HepG2 (cell line): ENCODE data around the gene GRK5. TPM values are rescaled to one million over a fixed set of nuclear protein-coding genes. Genes with fewer than 3 reads are reported as not detected.
A peak's percentile ranks its signal among the peaks of the same experiment; 100 is the strongest.

Source experiments
- BHLHE40 ChIP-seq: IDR thresholded peaks from 2 replicates; pipeline ENCODE4 v1.6.1; 2011; ENCODE audit warnings: low read length, improper control_type of control experiment
- HNRNPK ChIP-seq: fragments of 200-400 bp; formaldehyde crosslinking; IDR thresholded peaks from 2 replicates; pipeline ENCODE4 v1.6.1; 2018; ENCODE audit warnings: low read length, low read depth, moderate library complexity, mild to moderate bottlenecking; ENCODE audit not compliant: poor library complexity, severe bottlenecking
- MEIS1 ChIP-seq: sonication (generic); formaldehyde crosslinking; IDR thresholded peaks from 2 replicates; pipeline ENCODE4 v1.9.0; 2021; ENCODE audit warnings: mild to moderate bottlenecking, missing genetic modification reagents, moderate library complexity, borderline replicate concordance
- NAIF1 ChIP-seq: sonication (generic); formaldehyde crosslinking; IDR thresholded peaks from 2 replicates; pipeline ENCODE4 v1.5.0; 2020; ENCODE audit warnings: mild to moderate bottlenecking, missing genetic modification reagents, borderline replicate concordance
- ZBTB42 ChIP-seq: sonication (generic); formaldehyde crosslinking; IDR thresholded peaks from 2 replicates; pipeline ENCODE4 v1.5.0; 2020; ENCODE audit warnings: mild to moderate bottlenecking, missing genetic modification reagents
- ZFP37 ChIP-seq: sonication (generic); formaldehyde crosslinking; IDR thresholded peaks from 2 replicates; pipeline ENCODE4 v1.4.0; 2020; ENCODE audit warnings: missing genetic modification reagents, borderline replicate concordance
- ZNF232 ChIP-seq: sonication (generic); formaldehyde crosslinking; IDR thresholded peaks from 2 replicates; pipeline ENCODE4 v1.4.0; 2020; ENCODE audit warnings: missing genetic modification reagents, borderline replicate concordance
- polyA plus RNA-seq, 8 experiments: library from polyadenylated mRNA; depleted of rRNA in 3 of 8; stranded (reverse) in 7 of 8; unstranded in 1 of 8; fragments of >200 nt; fragmentation: Illumina TruSeq in 4 of 8; extraction: Trizol in 4 of 8; gene quantifications; 2 replicates each; pipeline versions ENCODE4 v1.2.1 to v1.2.3, GENCODE V29; 2011 to 2016; ENCODE audit warnings: low read depth in 4 of 8, missing spikeins in 1 of 8, mixed read lengths in 1 of 8; ENCODE audit not compliant: insufficient read depth in 1 of 8
- total RNA-seq, 5 experiments: library from RNA; depleted of rRNA; stranded (reverse); fragments of >200 nt; fragmentation: Illumina TruSeq; extraction: Trizol; gene quantifications; 2 replicates each; pipeline ENCODE4 v1.2.3, GENCODE V29; 2016; ENCODE audit warnings: low read depth in 1 of 5
- TF ChIP-seq, protein P1 (sequence below): IDR thresholded peaks from 2 replicates; pipeline ENCODE4 v1.6.1; 2016
- TF ChIP-seq, protein P2 (sequence below): sonication (generic); formaldehyde crosslinking; IDR thresholded peaks from 2 replicates; pipeline ENCODE4 v1.4.0; 2020; ENCODE audit warnings: missing genetic modification reagents
- TF ChIP-seq, protein P3 (sequence below): sonication (generic); formaldehyde crosslinking; IDR thresholded peaks from 2 replicates; pipeline ENCODE4 v1.4.0; 2020; ENCODE audit warnings: missing genetic modification reagents, borderline replicate concordance
- TF ChIP-seq, protein P4 (sequence below): IDR thresholded peaks from 2 replicates; pipeline ENCODE4 v1.6.1; 2012; ENCODE audit warnings: low read depth, low read length, improper control_type of control experiment
- TF ChIP-seq, protein P5 (sequence below): sonication (generic); formaldehyde crosslinking; IDR thresholded peaks from 2 replicates; pipeline ENCODE4 v1.4.0; 2020; ENCODE audit warnings: missing genetic modification reagents

The GRK5 gene
- total and polyA plus RNA-seq, 2 of the 13 experiments (the other 11 are each of a cell fraction or from before 2014, with no cell fraction given), result 10.4 to 12.6 TPM

DNA sequence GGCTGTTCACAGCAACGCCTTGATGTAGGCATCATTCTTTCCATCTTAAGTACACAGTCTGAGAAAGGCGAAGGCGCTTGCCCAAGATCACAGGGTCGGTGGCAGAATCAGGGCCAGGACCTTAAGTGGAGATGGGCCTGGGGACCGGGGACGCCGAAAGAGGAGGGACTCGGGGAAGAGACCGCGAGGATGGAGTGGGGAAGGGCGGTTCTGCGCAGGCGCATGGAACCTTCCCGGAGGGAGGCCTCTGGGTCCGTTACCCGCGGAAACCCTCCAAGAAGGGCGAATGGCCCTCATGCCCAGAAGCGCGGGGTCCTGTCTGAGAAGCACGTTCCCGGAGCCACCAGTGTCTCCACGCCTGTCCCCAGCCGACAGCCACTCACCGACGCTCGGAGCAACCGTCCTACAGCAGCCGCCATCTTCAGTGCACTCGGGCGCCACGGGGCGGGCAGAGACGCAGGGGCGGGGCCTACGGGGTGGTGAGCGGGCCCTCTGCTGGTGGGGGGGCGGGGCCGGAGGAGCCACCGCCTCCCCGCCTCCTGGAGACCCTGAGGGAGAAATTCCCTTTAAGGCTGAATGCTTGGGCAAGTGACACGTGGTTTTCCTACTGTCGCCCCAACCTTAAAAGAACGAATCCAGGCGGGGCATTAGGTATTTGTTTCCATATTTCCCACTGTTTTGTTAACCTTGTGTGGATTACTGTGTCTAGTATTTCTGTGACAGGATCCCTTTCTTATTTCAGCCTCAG lies 28.8 kb upstream of the GRK5 start, which contains the start of gene PRDX3 (continued):
- TF ChIP-seq, protein P1, sequence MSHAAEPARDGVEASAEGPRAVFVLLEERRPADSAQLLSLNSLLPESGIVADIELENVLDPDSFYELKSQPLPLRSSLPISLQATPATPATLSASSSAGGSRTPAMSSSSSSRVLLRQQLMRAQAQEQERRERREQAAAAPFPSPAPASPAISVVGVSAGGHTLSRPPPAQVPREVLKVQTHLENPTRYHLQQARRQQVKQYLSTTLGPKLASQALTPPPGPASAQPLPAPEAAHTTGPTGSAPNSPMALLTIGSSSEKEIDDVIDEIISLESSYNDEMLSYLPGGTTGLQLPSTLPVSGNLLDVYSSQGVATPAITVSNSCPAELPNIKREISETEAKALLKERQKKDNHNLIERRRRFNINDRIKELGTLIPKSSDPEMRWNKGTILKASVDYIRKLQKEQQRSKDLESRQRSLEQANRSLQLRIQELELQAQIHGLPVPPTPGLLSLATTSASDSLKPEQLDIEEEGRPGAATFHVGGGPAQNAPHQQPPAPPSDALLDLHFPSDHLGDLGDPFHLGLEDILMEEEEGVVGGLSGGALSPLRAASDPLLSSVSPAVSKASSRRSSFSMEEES (CRISPR knock-in tag), result no peak
- TF ChIP-seq ZBTB42 (CRISPR knock-in tag) (0 out of 2 replicates have a peak, but pooled peaks have one; percentile 71), MEIS1 (CRISPR knock-in tag) (no peak), ZNF232 (no peak), ZFP37 (CRISPR knock-in tag) (no peak), NAIF1 (CRISPR knock-in tag) (0 out of 2 replicates have a peak, but pooled peaks have one; percentile 49), HNRNPK (no peak), BHLHE40 (no peak)
- TF ChIP-seq, protein P2, sequence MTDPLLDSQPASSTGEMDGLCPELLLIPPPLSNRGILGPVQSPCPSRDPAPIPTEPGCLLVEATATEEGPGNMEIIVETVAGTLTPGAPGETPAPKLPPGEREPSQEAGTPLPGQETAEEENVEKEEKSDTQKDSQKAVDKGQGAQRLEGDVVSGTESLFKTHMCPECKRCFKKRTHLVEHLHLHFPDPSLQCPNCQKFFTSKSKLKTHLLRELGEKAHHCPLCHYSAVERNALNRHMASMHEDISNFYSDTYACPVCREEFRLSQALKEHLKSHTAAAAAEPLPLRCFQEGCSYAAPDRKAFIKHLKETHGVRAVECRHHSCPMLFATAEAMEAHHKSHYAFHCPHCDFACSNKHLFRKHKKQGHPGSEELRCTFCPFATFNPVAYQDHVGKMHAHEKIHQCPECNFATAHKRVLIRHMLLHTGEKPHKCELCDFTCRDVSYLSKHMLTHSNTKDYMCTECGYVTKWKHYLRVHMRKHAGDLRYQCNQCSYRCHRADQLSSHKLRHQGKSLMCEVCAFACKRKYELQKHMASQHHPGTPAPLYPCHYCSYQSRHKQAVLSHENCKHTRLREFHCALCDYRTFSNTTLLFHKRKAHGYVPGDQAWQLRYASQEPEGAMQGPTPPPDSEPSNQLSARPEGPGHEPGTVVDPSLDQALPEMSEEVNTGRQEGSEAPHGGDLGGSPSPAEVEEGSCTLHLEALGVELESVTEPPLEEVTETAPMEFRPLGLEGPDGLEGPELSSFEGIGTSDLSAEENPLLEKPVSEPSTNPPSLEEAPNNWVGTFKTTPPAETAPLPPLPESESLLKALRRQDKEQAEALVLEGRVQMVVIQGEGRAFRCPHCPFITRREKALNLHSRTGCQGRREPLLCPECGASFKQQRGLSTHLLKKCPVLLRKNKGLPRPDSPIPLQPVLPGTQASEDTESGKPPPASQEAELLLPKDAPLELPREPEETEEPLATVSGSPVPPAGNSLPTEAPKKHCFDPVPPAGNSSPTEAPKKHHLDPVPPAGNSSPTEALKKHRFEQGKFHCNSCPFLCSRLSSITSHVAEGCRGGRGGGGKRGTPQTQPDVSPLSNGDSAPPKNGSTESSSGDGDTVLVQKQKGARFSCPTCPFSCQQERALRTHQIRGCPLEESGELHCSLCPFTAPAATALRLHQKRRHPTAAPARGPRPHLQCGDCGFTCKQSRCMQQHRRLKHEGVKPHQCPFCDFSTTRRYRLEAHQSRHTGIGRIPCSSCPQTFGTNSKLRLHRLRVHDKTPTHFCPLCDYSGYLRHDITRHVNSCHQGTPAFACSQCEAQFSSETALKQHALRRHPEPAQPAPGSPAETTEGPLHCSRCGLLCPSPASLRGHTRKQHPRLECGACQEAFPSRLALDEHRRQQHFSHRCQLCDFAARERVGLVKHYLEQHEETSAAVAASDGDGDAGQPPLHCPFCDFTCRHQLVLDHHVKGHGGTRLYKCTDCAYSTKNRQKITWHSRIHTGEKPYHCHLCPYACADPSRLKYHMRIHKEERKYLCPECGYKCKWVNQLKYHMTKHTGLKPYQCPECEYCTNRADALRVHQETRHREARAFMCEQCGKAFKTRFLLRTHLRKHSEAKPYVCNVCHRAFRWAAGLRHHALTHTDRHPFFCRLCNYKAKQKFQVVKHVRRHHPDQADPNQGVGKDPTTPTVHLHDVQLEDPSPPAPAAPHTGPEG, result 0 out of 2 replicates have a peak, but pooled peaks have one; percentile 31
- TF ChIP-seq, protein P3, sequence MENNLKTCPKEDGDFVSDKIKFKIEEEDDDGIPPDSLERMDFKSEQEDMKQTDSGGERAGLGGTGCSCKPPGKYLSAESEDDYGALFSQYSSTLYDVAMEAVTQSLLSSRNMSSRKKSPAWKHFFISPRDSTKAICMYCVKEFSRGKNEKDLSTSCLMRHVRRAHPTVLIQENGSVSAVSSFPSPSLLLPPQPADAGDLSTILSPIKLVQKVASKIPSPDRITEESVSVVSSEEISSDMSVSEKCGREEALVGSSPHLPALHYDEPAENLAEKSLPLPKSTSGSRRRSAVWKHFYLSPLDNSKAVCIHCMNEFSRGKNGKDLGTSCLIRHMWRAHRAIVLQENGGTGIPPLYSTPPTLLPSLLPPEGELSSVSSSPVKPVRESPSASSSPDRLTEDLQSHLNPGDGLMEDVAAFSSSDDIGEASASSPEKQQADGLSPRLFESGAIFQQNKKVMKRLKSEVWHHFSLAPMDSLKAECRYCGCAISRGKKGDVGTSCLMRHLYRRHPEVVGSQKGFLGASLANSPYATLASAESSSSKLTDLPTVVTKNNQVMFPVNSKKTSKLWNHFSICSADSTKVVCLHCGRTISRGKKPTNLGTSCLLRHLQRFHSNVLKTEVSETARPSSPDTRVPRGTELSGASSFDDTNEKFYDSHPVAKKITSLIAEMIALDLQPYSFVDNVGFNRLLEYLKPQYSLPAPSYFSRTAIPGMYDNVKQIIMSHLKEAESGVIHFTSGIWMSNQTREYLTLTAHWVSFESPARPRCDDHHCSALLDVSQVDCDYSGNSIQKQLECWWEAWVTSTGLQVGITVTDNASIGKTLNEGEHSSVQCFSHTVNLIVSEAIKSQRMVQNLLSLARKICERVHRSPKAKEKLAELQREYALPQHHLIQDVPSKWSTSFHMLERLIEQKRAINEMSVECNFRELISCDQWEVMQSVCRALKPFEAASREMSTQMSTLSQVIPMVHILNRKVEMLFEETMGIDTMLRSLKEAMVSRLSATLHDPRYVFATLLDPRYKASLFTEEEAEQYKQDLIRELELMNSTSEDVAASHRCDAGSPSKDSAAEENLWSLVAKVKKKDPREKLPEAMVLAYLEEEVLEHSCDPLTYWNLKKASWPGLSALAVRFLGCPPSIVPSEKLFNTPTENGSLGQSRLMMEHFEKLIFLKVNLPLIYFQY (CRISPR knock-in tag), result no peak; the same call in 1 of the 2 replicates
- TF ChIP-seq, protein P4, sequence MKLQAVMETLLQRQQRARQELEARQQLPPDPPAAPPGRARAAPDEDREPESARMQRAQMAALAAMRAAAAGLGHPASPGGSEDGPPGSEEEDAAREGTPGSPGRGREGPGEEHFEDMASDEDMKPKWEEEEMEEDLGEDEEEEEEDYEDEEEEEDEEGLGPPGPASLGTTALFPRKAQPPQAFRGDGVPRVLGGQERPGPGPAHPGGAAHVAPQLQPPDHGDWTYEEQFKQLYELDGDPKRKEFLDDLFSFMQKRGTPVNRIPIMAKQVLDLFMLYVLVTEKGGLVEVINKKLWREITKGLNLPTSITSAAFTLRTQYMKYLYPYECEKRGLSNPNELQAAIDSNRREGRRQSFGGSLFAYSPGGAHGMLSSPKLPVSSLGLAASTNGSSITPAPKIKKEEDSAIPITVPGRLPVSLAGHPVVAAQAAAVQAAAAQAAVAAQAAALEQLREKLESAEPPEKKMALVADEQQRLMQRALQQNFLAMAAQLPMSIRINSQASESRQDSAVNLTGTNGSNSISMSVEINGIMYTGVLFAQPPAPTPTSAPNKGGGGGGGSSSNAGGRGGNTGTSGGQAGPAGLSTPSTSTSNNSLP, result no peak
- TF ChIP-seq, protein P5, sequence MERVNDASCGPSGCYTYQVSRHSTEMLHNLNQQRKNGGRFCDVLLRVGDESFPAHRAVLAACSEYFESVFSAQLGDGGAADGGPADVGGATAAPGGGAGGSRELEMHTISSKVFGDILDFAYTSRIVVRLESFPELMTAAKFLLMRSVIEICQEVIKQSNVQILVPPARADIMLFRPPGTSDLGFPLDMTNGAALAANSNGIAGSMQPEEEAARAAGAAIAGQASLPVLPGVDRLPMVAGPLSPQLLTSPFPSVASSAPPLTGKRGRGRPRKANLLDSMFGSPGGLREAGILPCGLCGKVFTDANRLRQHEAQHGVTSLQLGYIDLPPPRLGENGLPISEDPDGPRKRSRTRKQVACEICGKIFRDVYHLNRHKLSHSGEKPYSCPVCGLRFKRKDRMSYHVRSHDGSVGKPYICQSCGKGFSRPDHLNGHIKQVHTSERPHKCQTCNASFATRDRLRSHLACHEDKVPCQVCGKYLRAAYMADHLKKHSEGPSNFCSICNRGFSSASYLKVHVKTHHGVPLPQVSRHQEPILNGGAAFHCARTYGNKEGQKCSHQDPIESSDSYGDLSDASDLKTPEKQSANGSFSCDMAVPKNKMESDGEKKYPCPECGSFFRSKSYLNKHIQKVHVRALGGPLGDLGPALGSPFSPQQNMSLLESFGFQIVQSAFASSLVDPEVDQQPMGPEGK, result peak; percentile 35; the same call in 1 of the 2 replicates
